ENCODE measurements around the gene JPH3.

GRCh38 chr16:87611456-87611855, 9.1 kb downstream of the JPH3 start:
- no peak for TF ChIP-seq CTCF (IDR thresholded peaks at IDR 0.05)
- no peak for TF ChIP-seq POLR2A (IDR thresholded peaks at IDR 0.05)
- no peak for TF ChIP-seq EP300 (IDR thresholded peaks at IDR 0.05)

All from gastroesophageal sphincter (tissue), 3 donors.